IPS DF 6.9 (cell line): ENCODE measurements around the gene LRG1.
"Not testable (repeated sequence)": the region's sequence is repeated elsewhere in the genome, so short reads cannot be mapped to it uniquely, and the experiment has no call there.

Source experiments
- DNase-seq: peaks from one replicate; pipeline ENCODE4 v3.0.0-alpha.2; 2013; ENCODE audit warnings: low read depth, low spot score
- H3K27ac ChIP-seq: one replicate; pipeline ENCODE4 v1.5.1; 2013; ENCODE audit warnings: low read length, control low read depth
- H3K27me3 ChIP-seq: 2 replicates; pipeline ENCODE4 v1.6.1; 2013; ENCODE audit warnings: mild to moderate bottlenecking, low read length; ENCODE audit not compliant: control insufficient read depth, insufficient read depth
- H3K36me3 ChIP-seq: 2 replicates; pipeline ENCODE4 v1.6.1; 2013; ENCODE audit warnings: low read length; ENCODE audit not compliant: control insufficient read depth, insufficient read depth
- H3K4me1 ChIP-seq: 2 replicates; pipeline ENCODE4 v1.6.1; 2013; ENCODE audit warnings: low read length; ENCODE audit not compliant: control insufficient read depth, insufficient read depth
- H3K4me3 ChIP-seq: 2 replicates; pipeline ENCODE4 v1.5.1; 2013; ENCODE audit warnings: mild to moderate bottlenecking, low read length
- H3K9me3 ChIP-seq: 2 replicates; pipeline ENCODE4 v1.6.1; 2013; ENCODE audit warnings: low read length, inconsistent platforms; ENCODE audit not compliant: control insufficient read depth, insufficient read depth
- WGBS: extraction: QIAGEN DNeasy Blood & Tissue Kit; methylation state at CpG from one replicate; pipeline ENCODE4 v1.1.7; 2013; ENCODE audit warnings: mixed read lengths, missing lambda C conversion rate; ENCODE audit not compliant: insufficient read length, insufficient coverage; 5-methylcytosine and 5-hydroxymethylcytosine counted together

Gene LRG1

GRCh38 chr19:4537953-4538600, 1.8 kb downstream of the LRG1 start:
- H3K36me3 ChIP-seq = no peaks in the 10 kb centered on the region
- no peaks in the 10 kb centered on the region; the same call in 1 of the 2 replicates for H3K27me3 ChIP-seq
- H3K4me3 ChIP-seq = no peak overlapping the region
- no peak overlapping the region for H3K27ac ChIP-seq
- DNase-seq = no peak
- no peaks in the 10 kb centered on the region for H3K9me3 ChIP-seq
- no CpG with 5 or more reads among the region's 27 CpGs for WGBS
- H3K4me1 ChIP-seq = peaks cover 3% of the 10 kb centered on the region; the same call in 1 of the 2 replicates

GRCh38 chr19:4536798-4537197, 3.0 kb downstream of the LRG1 start:
- Histone ChIP-seq H3K4me1 (peaks cover 3% of the 10 kb centered on the region; the same call in 1 of the 2 replicates), H3K4me3 (no peak overlapping the region), H3K27me3 (no peaks in the 10 kb centered on the region; the same call in 1 of the 2 replicates), H3K9me3 (no peaks in the 10 kb centered on the region), H3K27ac (no peak overlapping the region), H3K36me3 (no peaks in the 10 kb centered on the region)
- DNase-seq = no peak
- no CpG with 5 or more reads among the region's 5 CpGs for WGBS

DNA sequence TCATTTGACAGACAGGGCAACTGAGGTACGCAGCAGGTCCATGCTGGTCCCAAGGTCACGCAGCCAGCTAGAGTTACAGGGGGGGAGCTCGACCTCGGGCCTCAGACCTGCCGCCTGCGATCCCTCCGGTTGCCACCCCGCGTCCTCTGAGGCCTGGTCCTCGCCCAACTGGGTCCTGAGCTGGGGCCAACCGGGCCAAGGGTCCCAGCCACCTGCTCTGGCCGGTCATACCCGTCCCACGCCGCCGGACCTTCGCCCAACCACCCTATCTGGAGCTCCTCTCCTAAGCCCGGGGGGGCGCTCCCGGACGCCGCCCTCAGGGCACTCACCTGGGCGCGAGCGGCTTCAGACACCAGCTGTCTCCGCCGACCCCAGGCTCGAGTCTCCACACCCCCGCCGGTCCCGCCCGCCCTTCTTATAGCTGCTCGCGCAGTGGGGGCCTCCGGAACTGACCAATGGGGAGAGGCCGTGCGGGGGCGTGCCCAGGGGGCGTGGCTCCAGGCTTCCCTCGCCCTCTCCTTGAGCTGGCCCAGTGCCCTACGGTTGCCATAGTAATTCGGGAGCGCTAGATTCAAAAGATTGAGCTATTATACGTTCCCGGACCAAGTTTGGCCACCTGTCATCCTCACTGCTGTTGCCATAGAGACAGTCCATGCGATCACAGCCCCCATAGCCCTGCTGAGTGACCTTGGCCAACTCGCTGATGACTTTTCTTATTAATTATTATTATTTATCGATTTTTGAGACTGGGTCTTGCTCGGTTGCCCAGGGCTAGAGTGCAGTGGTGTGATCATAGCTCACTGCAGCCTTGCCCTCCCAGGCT, 4.8 kb downstream of the LRG1 start, which contains the start of gene PLIN5:
Gene PLIN5, minus strand, starts transcription at position 389 of the 823 bp plus-strand sequence. CDS start 1,150 bp downstream, outside the sequence.
- no peak for DNase-seq
- peak within 1 kb of the TSS; percentile 28; the same call in 1 of the 2 replicates for H3K4me3 ChIP-seq

GRCh38 chr19:4533835-4534424, 5.9 kb downstream of the LRG1 start:
- WGBS = no CpG with 5 or more reads among the region's 9 CpGs
- H3K9me3 ChIP-seq = no peaks in the 10 kb centered on the region
- DNase-seq = no peak
- no peaks in the 10 kb centered on the region for H3K36me3 ChIP-seq
- H3K4me1 ChIP-seq = peaks cover 3% of the 10 kb centered on the region; the same call in 1 of the 2 replicates
- H3K27ac ChIP-seq = no peak overlapping the region
- no peaks in the 10 kb centered on the region; the same call in 1 of the 2 replicates for H3K27me3 ChIP-seq
- H3K4me3 ChIP-seq = no peak overlapping the region

More for the DNA sequence above, 4.8 kb downstream of the LRG1 start, which contains the start of gene PLIN5:
- no CpG with 5 or more reads among the region's 49 CpGs for WGBS
- Histone ChIP-seq H3K27me3 (no peaks in the 10 kb centered on the region; the same call in 1 of the 2 replicates), H3K9me3 (no peaks in the 10 kb centered on the region), H3K4me1 (peaks cover 3% of the 10 kb centered on the region; the same call in 1 of the 2 replicates), H3K27ac (no peak within 1 kb of the TSS), H3K36me3 (no peaks in the 10 kb centered on the region)

DNA sequence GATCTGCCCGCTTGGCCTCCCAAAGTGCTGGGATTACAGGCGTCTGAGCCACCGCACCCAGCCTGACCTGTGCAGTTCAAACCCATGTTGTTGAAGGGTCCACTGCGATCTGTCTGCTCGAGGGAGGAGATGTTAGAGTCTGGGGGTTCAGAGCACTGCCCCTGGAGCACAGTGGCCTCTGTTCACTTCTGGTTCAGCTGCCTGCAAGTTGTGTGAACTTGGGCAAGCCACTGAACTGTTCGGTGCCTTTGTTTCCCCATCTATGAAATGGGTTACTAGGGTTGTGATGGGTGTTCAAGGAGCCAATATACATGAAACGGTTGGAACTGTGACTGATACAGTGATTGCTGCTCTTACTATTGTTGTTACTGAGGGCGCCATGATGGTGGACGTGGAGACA, 6.5 kb downstream of the LRG1 start:
- Histone ChIP-seq H3K27me3 (no peaks in the 10 kb centered on the region; the same call in 1 of the 2 replicates), H3K9me3 (no peaks in the 10 kb centered on the region), H3K27ac (no peak overlapping the region), H3K4me1 (peaks cover 3% of the 10 kb centered on the region; the same call in 1 of the 2 replicates), H3K4me3 (no peak overlapping the region), H3K36me3 (no peaks in the 10 kb centered on the region)
- DNase-seq = no peak
- no CpG with 5 or more reads among the region's 9 CpGs for WGBS

DNA sequence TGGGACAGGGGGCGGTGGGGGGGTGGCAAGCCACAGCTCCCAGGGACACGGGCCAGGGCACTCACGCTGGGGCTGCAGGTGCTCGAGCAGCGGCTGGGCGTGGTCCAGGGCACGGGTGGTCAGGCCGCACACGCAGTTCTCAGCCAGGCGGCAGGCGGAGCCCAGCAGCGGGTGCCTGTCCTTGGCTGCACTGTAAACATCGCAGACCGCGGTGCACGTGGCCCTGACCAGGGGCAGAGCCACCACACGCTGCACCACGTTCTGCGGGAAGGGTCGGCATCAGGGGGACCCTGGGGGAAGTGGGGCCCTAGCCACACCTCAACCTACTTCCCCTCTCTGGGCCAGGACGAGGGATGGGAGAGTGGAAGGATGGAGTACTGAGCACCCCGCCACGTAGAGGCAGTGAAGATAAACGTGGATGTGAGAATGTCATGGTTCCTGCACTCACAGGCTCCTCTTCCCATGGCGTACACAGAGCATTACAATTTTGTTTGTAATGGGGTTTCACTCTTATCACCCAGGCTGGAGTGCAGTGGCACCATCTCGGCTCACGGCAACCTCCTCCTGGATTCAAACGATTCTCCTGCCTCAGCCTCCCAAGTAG, 8.2 kb downstream of the LRG1 start:
- Histone ChIP-seq H3K9me3 (no peaks in the 10 kb centered on the region), H3K27me3 (no peaks in the 10 kb centered on the region; the same call in 1 of the 2 replicates), H3K4me1 (peaks cover 3% of the 10 kb centered on the region; the same call in 1 of the 2 replicates), H3K36me3 (no peaks in the 10 kb centered on the region), H3K4me3 (no peak overlapping the region), H3K27ac (no peak overlapping the region)
- no peak for DNase-seq
- WGBS = no CpG with 5 or more reads among the region's 28 CpGs

DNA sequence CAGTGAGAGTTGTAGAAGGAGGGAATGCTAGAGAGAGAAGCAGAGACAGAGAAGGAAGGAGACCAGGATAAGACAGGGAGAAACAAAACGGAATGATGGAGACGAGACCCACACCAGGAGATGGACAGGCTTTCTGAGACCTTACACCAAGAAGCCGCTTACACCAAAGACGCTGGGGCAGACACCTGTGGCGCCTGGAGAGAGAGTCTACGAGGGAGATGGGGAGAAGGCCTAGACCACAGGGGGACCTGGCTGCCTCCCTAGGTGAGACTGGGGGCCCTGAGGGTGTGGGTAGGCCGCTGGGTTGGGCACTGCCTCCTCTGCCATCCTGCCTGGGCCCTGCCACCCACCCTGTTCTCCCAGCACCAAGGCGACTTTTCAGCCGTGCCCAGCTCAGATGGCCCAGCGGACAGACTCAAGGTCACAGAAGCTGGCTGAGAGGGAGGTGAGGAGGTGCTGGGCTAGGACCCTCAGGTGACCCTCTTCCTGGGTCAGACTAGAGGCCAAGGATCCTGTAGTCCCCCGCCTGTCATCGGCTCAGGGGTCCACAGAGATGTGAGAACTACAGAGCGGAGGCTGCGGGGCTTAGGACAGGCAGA, 9.8 kb downstream of the LRG1 start:
- no peak for DNase-seq
- Histone ChIP-seq H3K27ac (no peak overlapping the region), H3K4me3 (no peak overlapping the region), H3K9me3 (no peaks in the 10 kb centered on the region), H3K27me3 (no peaks in the 10 kb centered on the region; the same call in 1 of the 2 replicates), H3K4me1 (peaks cover 3% of the 10 kb centered on the region; the same call in 1 of the 2 replicates), H3K36me3 (no peaks in the 10 kb centered on the region)
- no CpG with 5 or more reads among the region's 14 CpGs for WGBS

DNA sequence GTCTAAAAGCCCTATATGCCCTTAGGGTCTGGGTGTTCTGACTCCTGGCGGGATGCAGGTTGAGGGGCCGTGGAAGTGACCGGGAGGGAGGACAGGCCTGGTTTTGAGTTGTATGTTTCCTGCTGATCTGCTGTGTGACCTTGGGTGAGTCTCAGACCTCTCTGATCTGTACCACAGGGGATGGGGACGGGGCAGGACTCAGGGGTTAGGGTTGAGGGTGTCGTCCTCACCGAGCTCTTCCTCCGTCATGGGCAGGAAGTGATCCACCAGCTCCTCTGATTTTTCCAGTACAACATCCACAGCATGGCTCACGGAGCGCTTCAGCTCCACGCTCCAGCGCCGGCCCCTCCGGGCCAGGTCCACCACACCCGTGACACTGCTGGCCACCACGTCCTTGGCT, 11.0 kb downstream of the LRG1 start:
- Histone ChIP-seq H3K27me3 (no peaks in the 10 kb centered on the region; the same call in 1 of the 2 replicates), H3K4me1 (no peaks in the 10 kb centered on the region), H3K9me3 (no peaks in the 10 kb centered on the region), H3K27ac (no peak overlapping the region), H3K36me3 (peaks cover under 1% of the 10 kb centered on the region; the same call in 1 of the 2 replicates), H3K4me3 (no peak overlapping the region)
- no peak for DNase-seq
- no CpG with 5 or more reads among the region's 15 CpGs for WGBS

- H3K9me3 ChIP-seq, DNase-seq, H3K4me3 ChIP-seq, H3K27me3 ChIP-seq, H3K4me1 ChIP-seq, H3K27ac ChIP-seq, H3K36me3 ChIP-seq: not testable (repeated sequence)
- WGBS = no CpG with 5 or more reads among the region's 8 CpGs
Measured at GRCh38 chr19:4527377-4527776, 12.5 kb downstream of the LRG1 start.
